Bronchial epithelial cell (primary cell): ENCODE data around the gene NID2. TPM values are rescaled to one million over a fixed set of nuclear protein-coding genes. Genes with fewer than 3 reads are reported as not detected.

Experiments used
- DNase-seq: peaks from one replicate; pipeline ENCODE4 v3.0.0-alpha.2; 2010; ENCODE audit warnings: low read depth
- FAIRE-seq: peaks from 2 replicates; lab custom pipeline; 2011; peaks lifted over from hg19 to GRCh38; lab: Jason Lieb, UNC
- H3K27me3 ChIP-seq: 2 replicates; pipeline ENCODE4 v1.5.1; 2011; ENCODE audit warnings: low read length; ENCODE audit not compliant: control insufficient read depth, insufficient read depth
- H3K36me3 ChIP-seq: 2 replicates; pipeline ENCODE4 v1.5.1; 2011; ENCODE audit warnings: low read length; ENCODE audit not compliant: control insufficient read depth, insufficient read depth
- H3K4me3 ChIP-seq: 2 replicates; pipeline ENCODE4 v1.5.1; 2011; ENCODE audit warnings: mild to moderate bottlenecking, low read depth, low read length, control low read depth
- total RNA-seq: library from RNA; depleted of rRNA; stranded (reverse); fragments of >200 nt; gene quantifications from 2 replicates; pipeline ENCODE4 v1.2.1, GENCODE V29; 2014
- TF ChIP-seq, protein P1 (sequence below): IDR thresholded peaks from 2 replicates; pipeline ENCODE4 v1.5.1; 2011; ENCODE audit warnings: mild to moderate bottlenecking, moderate library complexity, low read length, control low read depth, inconsistent platforms; ENCODE audit not compliant: insufficient read depth, severe bottlenecking

The NID2 gene
- total RNA-seq, 1 donor from 2014 or later, result 3.9 TPM

DNA sequence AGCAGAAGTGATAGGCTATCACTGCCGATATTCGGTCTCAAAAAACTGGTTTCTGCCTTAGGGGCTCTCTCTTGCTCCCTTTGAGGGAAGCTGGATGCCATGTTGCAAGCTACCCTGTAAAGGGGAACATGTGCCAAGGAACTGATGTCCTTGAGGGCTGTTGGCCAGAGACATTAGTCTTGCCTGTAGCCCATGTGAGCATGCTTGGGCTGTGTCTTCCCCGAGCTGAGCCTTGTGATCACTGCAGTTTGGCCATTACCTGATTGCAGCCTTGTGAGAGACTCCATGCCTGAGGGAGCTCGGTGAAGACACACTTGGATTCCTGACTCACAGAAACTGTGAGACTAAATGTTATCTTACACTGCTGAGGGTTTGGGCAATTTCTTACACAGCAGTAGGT lies 60.7 kb downstream of the NID2 start:
- FAIRE-seq (no peak), DNase-seq (no peak)
- Histone ChIP-seq H3K4me3 (no peak overlapping the region), H3K27me3 (no peaks in the 10 kb centered on the region), H3K36me3 (peaks cover 4% of the 10 kb centered on the region)
- TF ChIP-seq, protein P1, sequence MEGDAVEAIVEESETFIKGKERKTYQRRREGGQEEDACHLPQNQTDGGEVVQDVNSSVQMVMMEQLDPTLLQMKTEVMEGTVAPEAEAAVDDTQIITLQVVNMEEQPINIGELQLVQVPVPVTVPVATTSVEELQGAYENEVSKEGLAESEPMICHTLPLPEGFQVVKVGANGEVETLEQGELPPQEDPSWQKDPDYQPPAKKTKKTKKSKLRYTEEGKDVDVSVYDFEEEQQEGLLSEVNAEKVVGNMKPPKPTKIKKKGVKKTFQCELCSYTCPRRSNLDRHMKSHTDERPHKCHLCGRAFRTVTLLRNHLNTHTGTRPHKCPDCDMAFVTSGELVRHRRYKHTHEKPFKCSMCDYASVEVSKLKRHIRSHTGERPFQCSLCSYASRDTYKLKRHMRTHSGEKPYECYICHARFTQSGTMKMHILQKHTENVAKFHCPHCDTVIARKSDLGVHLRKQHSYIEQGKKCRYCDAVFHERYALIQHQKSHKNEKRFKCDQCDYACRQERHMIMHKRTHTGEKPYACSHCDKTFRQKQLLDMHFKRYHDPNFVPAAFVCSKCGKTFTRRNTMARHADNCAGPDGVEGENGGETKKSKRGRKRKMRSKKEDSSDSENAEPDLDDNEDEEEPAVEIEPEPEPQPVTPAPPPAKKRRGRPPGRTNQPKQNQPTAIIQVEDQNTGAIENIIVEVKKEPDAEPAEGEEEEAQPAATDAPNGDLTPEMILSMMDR, result no peak

DNA sequence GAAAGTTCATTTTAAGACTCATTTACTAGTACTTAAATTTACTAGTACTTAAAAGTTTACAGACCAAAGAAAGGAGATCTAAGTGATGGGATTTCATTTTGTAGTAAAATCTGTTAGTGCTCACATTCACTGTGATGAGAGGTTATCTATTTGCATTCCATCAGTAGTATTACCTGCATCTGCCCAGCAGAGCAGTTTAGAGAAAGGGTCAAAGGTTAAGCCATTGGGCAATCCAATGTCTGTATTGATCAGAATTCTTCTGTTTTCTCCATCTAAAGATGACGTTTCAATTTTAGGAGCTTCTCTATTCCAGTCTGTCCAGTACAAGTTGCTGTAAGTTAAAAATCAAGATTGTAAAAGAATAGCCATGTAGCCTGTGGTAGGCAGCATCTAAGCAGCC lies 61.2 kb downstream of the NID2 start:
- TF ChIP-seq, protein P1, result no peak
- peaks cover 4% of the 10 kb centered on the region for H3K36me3 ChIP-seq

GRCh38 chr14:52007211-52007610 lies 61.6 kb downstream of the NID2 start:
- TF ChIP-seq, protein P1, result no peak
- DNase-seq, result no peak
- Histone ChIP-seq H3K36me3 (peaks cover 5% of the 10 kb centered on the region), H3K4me3 (no peak overlapping the region), H3K27me3 (no peaks in the 10 kb centered on the region)
- FAIRE-seq, result no peak

More for the DNA sequence above, 61.2 kb downstream of the NID2 start:
- Histone ChIP-seq H3K27me3 (no peaks in the 10 kb centered on the region), H3K4me3 (no peak overlapping the region)
- DNase-seq (no peak), FAIRE-seq (no peak)

DNA sequence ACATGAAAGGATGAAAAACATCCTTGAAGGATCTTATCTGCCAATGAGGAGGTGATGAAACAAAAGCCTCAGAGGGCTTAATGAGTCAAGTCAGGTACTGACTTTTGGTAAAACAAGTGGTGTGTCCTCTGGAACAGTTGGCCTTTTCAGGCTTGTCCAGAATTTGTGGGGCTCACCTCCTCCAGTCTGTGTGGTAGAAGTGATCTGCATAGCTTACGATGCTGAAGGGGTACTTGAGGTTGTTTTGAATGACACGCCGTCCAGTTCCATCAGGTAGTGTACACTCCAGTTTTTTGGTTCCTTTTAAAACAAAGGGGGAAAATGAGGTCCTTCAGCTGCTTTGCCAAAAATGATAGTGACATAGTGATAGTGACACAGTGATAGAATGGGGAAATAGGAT lies 62.5 kb downstream of the NID2 start:
- peaks cover 6% of the 10 kb centered on the region for H3K36me3 ChIP-seq
- H3K4me3 ChIP-seq, result no peak overlapping the region
- FAIRE-seq (no peak), DNase-seq (no peak)
- no peaks in the 10 kb centered on the region for H3K27me3 ChIP-seq
- TF ChIP-seq, protein P1, result no peak

DNA sequence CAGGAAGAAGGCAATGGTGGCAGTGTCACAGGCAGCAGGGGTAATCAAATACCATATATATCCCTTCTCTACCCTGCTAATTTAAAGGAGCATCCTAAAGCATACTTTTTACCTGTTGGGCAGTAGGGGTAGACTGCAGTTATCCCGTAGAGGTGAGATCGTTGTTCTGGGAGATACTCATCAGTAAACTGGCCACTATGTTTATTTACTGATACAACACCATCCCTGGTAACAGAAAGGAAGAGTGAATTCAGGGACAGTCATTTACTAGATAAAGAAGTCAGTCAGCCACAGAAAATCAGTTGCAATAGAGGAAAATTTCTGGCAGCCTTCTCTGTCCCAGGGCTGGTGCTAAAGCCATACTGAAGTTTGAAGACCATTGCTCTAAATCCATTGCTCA lies 63.2 kb downstream of the NID2 start:
- TF ChIP-seq, protein P1, result no peak
- Histone ChIP-seq H3K36me3 (peaks cover 6% of the 10 kb centered on the region), H3K27me3 (no peaks in the 10 kb centered on the region), H3K4me3 (no peak overlapping the region)
- FAIRE-seq (no peak), DNase-seq (no peak)

GRCh38 chr14:52003324-52003723 lies 65.5 kb downstream of the NID2 start:
- TF ChIP-seq, protein P1, result no peak
- FAIRE-seq, result no peak
- H3K36me3 ChIP-seq, result peaks cover 6% of the 10 kb centered on the region
- no peaks in the 10 kb centered on the region for H3K27me3 ChIP-seq
- H3K4me3 ChIP-seq, result no peak overlapping the region
- DNase-seq, result no peak
